H1 (cell line): ENCODE measurements around the gene MIF.

Source experiments
- BACH1 ChIP-seq: IDR thresholded peaks from 2 replicates; pipeline ENCODE4 v1.6.1; 2012; ENCODE audit warnings: low read length, improper control_type of control experiment
- CEBPB ChIP-seq: IDR thresholded peaks from 2 replicates; pipeline ENCODE4 v1.6.1; 2012; ENCODE audit warnings: low read depth, low read length
- EP300 ChIP-seq, 2 experiments: IDR thresholded peaks; 1 replicate in 1 of 2; 2 replicates in 1 of 2; pipeline ENCODE4 v1.6.1; 2011 to 2012; ENCODE audit warnings: low read depth in 2 of 2, low read length in 2 of 2, mild to moderate bottlenecking in 2 of 2, borderline replicate concordance in 1 of 2, inconsistent platforms in 1 of 2, moderate library complexity in 1 of 2
- GTF2F1 ChIP-seq: IDR thresholded peaks from 2 replicates; pipeline ENCODE4 v1.6.1; 2012; ENCODE audit warnings: low read depth, low read length, improper control_type of control experiment, borderline replicate concordance
- HDAC6 ChIP-seq: IDR thresholded peaks from one replicate; pipeline ENCODE4 v1.7.1; 2012; ENCODE audit warnings: low read depth, mild to moderate bottlenecking, inconsistent platforms, low read length, moderate library complexity
- MAX ChIP-seq: IDR thresholded peaks from 2 replicates; pipeline ENCODE4 v1.6.1; 2012; ENCODE audit warnings: inconsistent platforms
- NRF1 ChIP-seq: IDR thresholded peaks from 2 replicates; pipeline ENCODE4 v1.6.1; 2011; ENCODE audit warnings: mild to moderate bottlenecking, low read depth, low read length, improper control_type of control experiment
- RXRA ChIP-seq: IDR thresholded peaks from 2 replicates; pipeline ENCODE4 v1.6.1; 2011; ENCODE audit warnings: low read depth, mild to moderate bottlenecking, low read length, moderate library complexity; ENCODE audit not compliant: insufficient read depth
- TF ChIP-seq, protein P1 (sequence below), 3 experiments: IDR thresholded peaks; 1 replicate in 2 of 3; 2 replicates in 1 of 3; pipeline versions ENCODE4 v1.5.1 to v1.6.1; 2011; ENCODE audit warnings: low read length in 3 of 3, mild to moderate bottlenecking in 3 of 3, inconsistent platforms in 2 of 3, low read depth in 1 of 3, moderate library complexity in 1 of 3; ENCODE audit not compliant: insufficient read depth in 1 of 3; ENCODE audit errors: control extremely low read depth in 1 of 3
- TF ChIP-seq, protein P2 (sequence below): IDR thresholded peaks from 2 replicates; pipeline ENCODE4 v1.6.1; 2012; ENCODE audit warnings: inconsistent platforms

DNA sequence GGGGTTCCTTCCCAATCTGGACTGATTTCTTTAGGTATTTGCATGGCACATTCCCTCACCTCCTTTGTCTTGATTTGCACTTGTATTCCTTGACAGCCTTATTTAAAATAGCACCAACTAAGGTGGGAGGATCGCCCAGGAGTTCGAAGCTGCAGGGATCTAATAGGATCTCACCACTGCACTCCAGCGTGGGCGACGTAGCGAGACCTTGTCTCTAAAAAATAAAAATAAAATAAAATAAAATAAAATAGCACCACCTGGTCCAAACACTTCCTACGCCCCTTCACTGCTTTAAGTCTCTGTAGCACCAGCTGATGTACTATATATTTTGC lies 35.7 kb upstream of the MIF start:
- TF ChIP-seq MAX (no peak), CEBPB (no peak), BACH1 (no peak), EP300 (IDR thresholded peaks at IDR 0.05; ENCODE audit: borderline replicate concordance in 1 of 2, low read depth in 2 of 2, low read length in 2 of 2) (no peak), GTF2F1 (no peak), HDAC6 (no peak), RXRA (no peak), NRF1 (no peak)
- TF ChIP-seq, protein P1, sequence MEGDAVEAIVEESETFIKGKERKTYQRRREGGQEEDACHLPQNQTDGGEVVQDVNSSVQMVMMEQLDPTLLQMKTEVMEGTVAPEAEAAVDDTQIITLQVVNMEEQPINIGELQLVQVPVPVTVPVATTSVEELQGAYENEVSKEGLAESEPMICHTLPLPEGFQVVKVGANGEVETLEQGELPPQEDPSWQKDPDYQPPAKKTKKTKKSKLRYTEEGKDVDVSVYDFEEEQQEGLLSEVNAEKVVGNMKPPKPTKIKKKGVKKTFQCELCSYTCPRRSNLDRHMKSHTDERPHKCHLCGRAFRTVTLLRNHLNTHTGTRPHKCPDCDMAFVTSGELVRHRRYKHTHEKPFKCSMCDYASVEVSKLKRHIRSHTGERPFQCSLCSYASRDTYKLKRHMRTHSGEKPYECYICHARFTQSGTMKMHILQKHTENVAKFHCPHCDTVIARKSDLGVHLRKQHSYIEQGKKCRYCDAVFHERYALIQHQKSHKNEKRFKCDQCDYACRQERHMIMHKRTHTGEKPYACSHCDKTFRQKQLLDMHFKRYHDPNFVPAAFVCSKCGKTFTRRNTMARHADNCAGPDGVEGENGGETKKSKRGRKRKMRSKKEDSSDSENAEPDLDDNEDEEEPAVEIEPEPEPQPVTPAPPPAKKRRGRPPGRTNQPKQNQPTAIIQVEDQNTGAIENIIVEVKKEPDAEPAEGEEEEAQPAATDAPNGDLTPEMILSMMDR (IDR thresholded peaks at IDR 0.05; ENCODE audit: control extremely low read depth in 1 of 3, insufficient read depth in 1 of 3, low read depth in 1 of 3, low read length in 3 of 3) = no peak
- TF ChIP-seq, protein P2, sequence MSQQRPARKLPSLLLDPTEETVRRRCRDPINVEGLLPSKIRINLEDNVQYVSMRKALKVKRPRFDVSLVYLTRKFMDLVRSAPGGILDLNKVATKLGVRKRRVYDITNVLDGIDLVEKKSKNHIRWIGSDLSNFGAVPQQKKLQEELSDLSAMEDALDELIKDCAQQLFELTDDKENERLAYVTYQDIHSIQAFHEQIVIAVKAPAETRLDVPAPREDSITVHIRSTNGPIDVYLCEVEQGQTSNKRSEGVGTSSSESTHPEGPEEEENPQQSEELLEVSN = no peak
